ENCODE results near the gene RHOXF2B. TPM values are rescaled to one million over a fixed set of nuclear protein-coding genes. Genes with fewer than 3 reads are reported as not detected.
"Not testable (repeated sequence)": the region's sequence is repeated elsewhere in the genome, so short reads cannot be mapped to it uniquely, and the experiment has no call there.

Gene RHOXF2B
- total RNA-seq, 1 experiment from 2014 or later, result not detected

DNA sequence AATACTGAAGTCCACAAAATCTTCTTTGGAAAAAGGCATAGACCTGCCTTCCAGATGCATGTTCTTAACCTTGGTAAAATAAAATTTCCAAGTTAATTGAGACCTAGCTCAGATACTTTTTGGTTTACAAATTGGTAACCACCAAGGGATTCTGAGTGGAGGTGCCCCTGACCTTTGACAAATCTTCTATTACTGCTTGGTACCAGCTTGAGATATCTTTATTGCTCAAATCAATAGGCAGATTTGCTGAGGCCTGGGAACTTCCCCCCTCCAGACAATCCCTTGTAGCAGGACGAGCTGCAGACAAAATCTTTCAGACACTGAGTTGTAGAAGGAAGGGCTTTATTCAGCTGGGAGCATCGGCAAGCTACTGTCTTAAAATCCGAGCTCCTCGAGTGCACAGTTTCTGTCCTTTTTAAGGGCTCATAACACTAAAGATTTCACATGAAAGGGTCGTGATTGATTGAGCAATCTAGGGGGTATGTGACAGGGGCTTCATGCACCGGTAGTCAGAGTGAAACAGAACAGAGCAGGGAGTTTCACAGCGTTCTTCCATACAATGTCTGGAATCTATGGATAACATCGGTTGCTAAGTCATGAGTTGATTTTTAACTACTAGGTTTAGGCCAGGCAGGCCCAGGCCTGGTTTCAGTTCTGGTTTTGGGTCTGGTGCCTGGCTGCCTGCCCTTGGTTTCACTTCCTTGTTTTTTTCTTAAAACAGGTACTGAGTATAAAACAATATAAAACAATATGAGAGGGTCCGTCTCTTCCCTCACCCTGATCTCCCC lies 41.8 kb downstream of the RHOXF2B start:
- not testable (repeated sequence) for H3K4me3 ChIP-seq, H3K36me3 ChIP-seq, H3K27me3 ChIP-seq, DNase-seq, H3K9me3 ChIP-seq

DNA sequence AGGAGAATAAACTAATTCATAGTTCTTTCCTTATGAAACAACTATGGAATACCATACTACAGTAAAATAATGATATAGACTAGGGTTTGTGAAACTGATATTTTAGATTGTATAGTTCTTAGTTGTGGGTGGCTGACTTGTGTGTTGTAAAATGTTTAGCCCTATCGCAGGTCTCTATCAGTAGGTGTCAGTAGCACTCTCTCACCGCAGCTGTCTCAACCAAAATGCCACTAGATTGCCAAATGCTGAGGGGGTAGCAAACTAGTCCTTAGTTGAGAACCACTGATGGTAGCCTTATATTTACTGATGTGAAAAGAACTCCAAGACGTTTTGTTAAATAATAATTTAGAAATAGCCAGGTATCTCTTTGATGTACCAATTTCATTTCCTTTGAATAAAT lies 48.1 kb downstream of the RHOXF2B start:
- Histone ChIP-seq H3K36me3 (no peaks in the 10 kb centered on the region), H3K27me3 (no peaks in the 10 kb centered on the region), H3K4me3 (no peak overlapping the region), H3K9me3 (no peaks in the 10 kb centered on the region)
- no peak for DNase-seq

DNA sequence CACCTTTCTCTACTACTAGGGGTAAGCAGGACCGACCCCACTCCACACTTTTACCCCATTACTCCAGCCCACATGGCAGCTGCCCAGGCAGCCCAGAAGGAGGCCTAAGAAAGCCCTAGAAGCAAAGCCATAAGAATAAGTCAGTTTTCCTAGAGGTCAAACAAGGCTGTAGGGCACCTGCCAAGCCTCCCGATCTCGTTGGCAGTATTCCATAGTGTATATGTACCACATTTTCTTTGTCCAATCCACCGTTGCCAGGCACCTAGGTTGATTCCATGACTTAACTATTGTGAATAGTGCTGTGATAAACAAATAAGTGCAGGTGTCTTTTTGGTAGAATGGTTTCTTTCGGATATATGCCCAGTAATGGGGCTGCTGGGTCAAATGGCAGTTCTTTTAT lies 54.2 kb downstream of the RHOXF2B start:
- Histone ChIP-seq H3K4me3 (no peak overlapping the region), H3K27me3 (no peaks in the 10 kb centered on the region)

DNA sequence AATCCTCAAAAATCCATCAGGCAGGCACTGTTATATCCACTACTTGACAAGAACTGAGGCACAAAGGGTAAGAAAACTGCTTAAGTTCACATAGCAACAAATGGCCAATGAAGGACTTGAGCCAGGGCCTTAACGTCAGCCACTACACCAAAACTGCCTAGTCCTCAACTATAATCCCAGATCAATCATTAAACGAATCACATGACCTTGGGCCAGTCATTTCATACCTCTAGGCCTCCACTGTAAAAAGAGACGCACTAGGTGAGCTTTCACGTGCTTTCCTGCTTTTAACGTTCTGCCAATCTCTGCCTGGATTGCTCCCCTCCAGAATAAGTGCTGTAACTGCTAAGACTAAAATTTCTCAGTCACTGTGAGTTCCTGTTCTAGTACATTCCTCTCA lies 54.7 kb downstream of the RHOXF2B start:
- H3K36me3 ChIP-seq, result no peaks in the 10 kb centered on the region
- H3K27me3 ChIP-seq, result 0 out of 2 replicates have a peak, but pooled peaks cover 3% of the 10 kb centered on the region
- no peaks in the 10 kb centered on the region for H3K9me3 ChIP-seq
- H3K4me3 ChIP-seq, result no peak overlapping the region
- DNase-seq, result no peak

More for the DNA sequence above, 54.2 kb downstream of the RHOXF2B start:
- H3K9me3 ChIP-seq, result no peaks in the 10 kb centered on the region
- no peak for DNase-seq
- no peaks in the 10 kb centered on the region for H3K36me3 ChIP-seq

Other genes with a start within 250 kb of the RHOXF2B start
- gene UPF3B, start 224.7 kb downstream of the RHOXF2B start, total RNA-seq (2014; rRNA removed; shearing (Covaris generic); ENCODE audit: low replicate concordance), result 1.1 and 1.3 TPM in 2 replicates
- gene RNF113A, start 206.0 kb downstream of the RHOXF2B start, total RNA-seq (2014; rRNA removed; shearing (Covaris generic); ENCODE audit: low replicate concordance), result 10.1 and 10.4 TPM in 2 replicates
- 108 and 198 TPM in 2 replicates for gene NDUFA1, start 205.9 kb downstream of the RHOXF2B start, total RNA-seq (2014; rRNA removed; shearing (Covaris generic); ENCODE audit: low replicate concordance)
- not detected in 2 replicates for gene AKAP14, start 181.8 kb downstream of the RHOXF2B start, total RNA-seq (2014; rRNA removed; shearing (Covaris generic); ENCODE audit: low replicate concordance)
- 5.0 and 6.2 TPM in 2 replicates for gene NKAP, start 133.9 kb downstream of the RHOXF2B start, total RNA-seq (2014; rRNA removed; shearing (Covaris generic); ENCODE audit: low replicate concordance)
- not detected in 2 replicates for gene RHOXF1, start 38.2 kb upstream of the RHOXF2B start, total RNA-seq (2014; rRNA removed; shearing (Covaris generic); ENCODE audit: low replicate concordance)
- not detected in 2 replicates for gene RHOXF2, start 80.9 kb upstream of the RHOXF2B start, total RNA-seq (2014; rRNA removed; shearing (Covaris generic); ENCODE audit: low replicate concordance)
- gene ZBTB33, start 173.1 kb upstream of the RHOXF2B start, total RNA-seq (2014; rRNA removed; shearing (Covaris generic); ENCODE audit: low replicate concordance), result 8.2 and 16.5 TPM in 2 replicates
- not detected in 2 replicates for gene TMEM255A, start 233.8 kb upstream of the RHOXF2B start, total RNA-seq (2014; rRNA removed; shearing (Covaris generic); ENCODE audit: low replicate concordance)